Caco-2 (cell line): ENCODE data around the gene BHLHE41. TPM values are rescaled to one million over a fixed set of nuclear protein-coding genes. Genes with fewer than 3 reads are reported as not detected.

Source experiments
- BruUV-seq: library from RNA; stranded (reverse); fragments of 400-500 nt; replicated peaks from 2 replicates; lab custom pipeline; 2021; lab: Mats Ljungman, UMichigan
- CTCF ChIA-PET: fragments of 300-600 bp; sonication (Branson Sonifier 250); formaldehyde crosslinking; loops from one replicate; lab custom pipeline; 2022; ENCODE audit warnings: antibody characterized with exemption; lab: Charles Lee
- POLR2A ChIA-PET: fragments of 300-600 bp; sonication (Branson Sonifier 250); formaldehyde crosslinking; loops from one replicate; lab custom pipeline; 2022; ENCODE audit warnings: antibody characterized with exemption; lab: Charles Lee
- DNase-seq, 2 experiments: peaks; one replicate each; pipeline versions ENCODE4 v3.0.0 to v3.0.0-alpha.2; 2020 to 2022
- H3K27me3 ChIP-seq: replicated peaks from 2 replicates; pipeline ENCODE4 v1.6.0; 2011; ENCODE audit warnings: low read length; ENCODE audit not compliant: control insufficient read depth, insufficient read depth
- H3K36me3 ChIP-seq: 2 replicates; pipeline ENCODE4 v1.5.1; 2011; ENCODE audit warnings: low read length; ENCODE audit not compliant: control insufficient read depth, insufficient read depth
- H3K4me1 ChIP-seq: fragments of 250-450 bp; sonication (Bioruptor Pico); 2 replicates; pipeline ENCODE4 v1.5.1; 2020; ENCODE audit warnings: mild to moderate bottlenecking
- H3K4me3 ChIP-seq: 2 replicates; pipeline ENCODE4 v1.5.1; 2011; ENCODE audit warnings: low read depth, mild to moderate bottlenecking, control low read depth, low read length
- H3K9me3 ChIP-seq: fragments of 250-450 bp; sonication (Bioruptor Pico); 2 replicates; pipeline ENCODE4 v1.5.1; 2020; ENCODE audit warnings: mild to moderate bottlenecking, moderate library complexity
- H3K27ac Mint-ChIP-seq: one replicate; pipeline ENCODE4 v1.8.0; 2022; ENCODE audit warnings: mixed read lengths; ENCODE audit not compliant: unreplicated experiment
- H3K27me3 Mint-ChIP-seq: one replicate; pipeline ENCODE4 v1.8.0; 2022; ENCODE audit warnings: mixed read lengths; ENCODE audit not compliant: insufficient read depth, unreplicated experiment
- H3K36me3 Mint-ChIP-seq: one replicate; pipeline ENCODE4 v1.8.0; 2022; ENCODE audit warnings: mild to moderate bottlenecking, mixed read lengths; ENCODE audit not compliant: insufficient read depth, unreplicated experiment
- H3K4me1 Mint-ChIP-seq: one replicate; pipeline ENCODE4 v1.8.0; 2022; ENCODE audit warnings: low read depth, mixed read lengths; ENCODE audit not compliant: unreplicated experiment
- H3K4me3 Mint-ChIP-seq: one replicate; pipeline ENCODE4 v1.8.0; 2022; ENCODE audit warnings: mild to moderate bottlenecking, moderate library complexity, mixed read lengths; ENCODE audit not compliant: unreplicated experiment
- H3K9me3 Mint-ChIP-seq: one replicate; pipeline ENCODE4 v1.8.0; 2022; ENCODE audit warnings: mixed read lengths; ENCODE audit not compliant: unreplicated experiment
- intact Hi-C: fragments of 100-400 bp; cut with micrococcal nuclease; formaldehyde crosslinking; loops from one replicate; pipeline ENCODE4 v1.10.0; 2022; ENCODE audit not compliant: unreplicated experiment
- total RNA-seq: library from RNA; stranded (reverse); gene quantifications from 2 replicates; pipeline ENCODE4 v1.2.3, GENCODE V29; 2022
- TF ChIP-seq, protein P1 (sequence below), 2 experiments: fragments of 200-600 bp in 1 of 2; IDR thresholded peaks; 1 replicate in 1 of 2; 2 replicates in 1 of 2; pipeline versions ENCODE4 v1.5.1 to v1.8.0; 2011 to 2022; ENCODE audit warnings: antibody characterized with exemption in 1 of 2, control low read depth in 1 of 2, inconsistent platforms in 1 of 2, low read depth in 1 of 2, low read length in 1 of 2, mild to moderate bottlenecking in 1 of 2, moderate library complexity in 1 of 2; ENCODE audit not compliant: insufficient read depth in 1 of 2, severe bottlenecking in 1 of 2, unreplicated experiment in 1 of 2

Gene BHLHE41
- total RNA-seq, 1 experiment from 2014 or later, result 3.2 TPM

DNA sequence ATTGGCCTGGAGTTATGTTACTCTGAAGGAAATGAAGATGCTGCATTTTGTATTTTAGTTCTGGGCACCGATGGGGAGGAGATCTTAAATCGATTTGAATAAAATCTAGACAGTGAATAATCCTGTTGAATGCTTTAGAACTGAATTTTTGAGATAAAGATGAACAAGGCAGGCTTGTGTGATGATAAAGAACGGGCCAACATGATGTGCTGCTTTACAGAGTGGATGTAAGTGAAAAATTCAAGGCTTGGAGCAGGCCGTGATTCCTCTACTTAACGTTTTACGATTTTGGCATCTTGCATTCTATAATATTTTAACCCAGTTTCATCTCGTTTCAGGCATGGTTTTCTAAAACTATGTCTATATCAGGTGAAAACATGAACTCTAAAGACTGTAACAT is 23.5 kb upstream of the BHLHE41 start:
- intact Hi-C loops, result no loop called here

DNA sequence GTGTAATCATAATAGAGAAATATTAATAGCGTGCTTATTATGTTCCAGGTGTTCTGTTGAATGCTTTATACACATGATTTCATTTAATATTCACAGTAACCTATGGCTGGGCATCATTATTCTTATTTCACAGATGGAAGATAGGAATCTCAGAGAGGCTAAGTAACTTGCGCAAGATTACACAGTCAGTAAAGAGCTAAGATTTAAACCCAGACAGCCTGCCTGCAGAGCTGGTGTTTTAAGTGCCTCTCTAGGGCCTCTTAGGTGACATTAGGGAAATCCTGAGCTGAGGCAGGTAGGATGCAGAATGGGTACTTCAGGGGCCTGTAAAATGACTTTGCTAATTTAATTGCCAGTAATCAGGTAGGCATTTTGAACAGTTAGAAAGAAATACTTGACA is 18.5 kb upstream of the BHLHE41 start:
- Mint-ChIP-seq H3K9me3 (no peaks in the 10 kb centered on the region), H3K27ac (no peak overlapping the region), H3K4me3 (no peak overlapping the region), H3K4me1 (no peaks in the 10 kb centered on the region), H3K27me3 (no peaks in the 10 kb centered on the region), H3K36me3 (no peaks in the 10 kb centered on the region)
- CTCF ChIA-PET, result no interaction called here
- Histone ChIP-seq H3K4me1 (no peaks in the 10 kb centered on the region; the same call in 1 of the 2 replicates), H3K4me3 (no peak overlapping the region), H3K27me3 (0 out of 2 replicates have a peak, but pooled peaks cover 2% of the 10 kb centered on the region), H3K9me3 (no peaks in the 10 kb centered on the region), H3K36me3 (no peaks in the 10 kb centered on the region)
- POLR2A ChIA-PET, result no interaction called here
- intact Hi-C loops, result no loop called here
- DNase-seq, result no peak
- TF ChIP-seq, protein P1, sequence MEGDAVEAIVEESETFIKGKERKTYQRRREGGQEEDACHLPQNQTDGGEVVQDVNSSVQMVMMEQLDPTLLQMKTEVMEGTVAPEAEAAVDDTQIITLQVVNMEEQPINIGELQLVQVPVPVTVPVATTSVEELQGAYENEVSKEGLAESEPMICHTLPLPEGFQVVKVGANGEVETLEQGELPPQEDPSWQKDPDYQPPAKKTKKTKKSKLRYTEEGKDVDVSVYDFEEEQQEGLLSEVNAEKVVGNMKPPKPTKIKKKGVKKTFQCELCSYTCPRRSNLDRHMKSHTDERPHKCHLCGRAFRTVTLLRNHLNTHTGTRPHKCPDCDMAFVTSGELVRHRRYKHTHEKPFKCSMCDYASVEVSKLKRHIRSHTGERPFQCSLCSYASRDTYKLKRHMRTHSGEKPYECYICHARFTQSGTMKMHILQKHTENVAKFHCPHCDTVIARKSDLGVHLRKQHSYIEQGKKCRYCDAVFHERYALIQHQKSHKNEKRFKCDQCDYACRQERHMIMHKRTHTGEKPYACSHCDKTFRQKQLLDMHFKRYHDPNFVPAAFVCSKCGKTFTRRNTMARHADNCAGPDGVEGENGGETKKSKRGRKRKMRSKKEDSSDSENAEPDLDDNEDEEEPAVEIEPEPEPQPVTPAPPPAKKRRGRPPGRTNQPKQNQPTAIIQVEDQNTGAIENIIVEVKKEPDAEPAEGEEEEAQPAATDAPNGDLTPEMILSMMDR (IDR thresholded peaks at IDR 0.05; ENCODE audit: insufficient read depth in 1 of 2, low read depth in 1 of 2, low read length in 1 of 2, severe bottlenecking in 1 of 2, unreplicated experiment in 1 of 2), result no peak
- BruUV-seq, result no TSS peak

More for the DNA sequence above, 23.5 kb upstream of the BHLHE41 start:
- Histone ChIP-seq H3K27me3 (no peaks in the 10 kb centered on the region), H3K4me3 (no peak overlapping the region), H3K36me3 (no peaks in the 10 kb centered on the region), H3K9me3 (no peaks in the 10 kb centered on the region), H3K4me1 (peaks cover 8% of the 10 kb centered on the region)
- no TSS peak for BruUV-seq
- no peak for DNase-seq
- ChIA-PET CTCF (no interaction called here), POLR2A (no interaction called here)
- TF ChIP-seq, protein P1 (IDR thresholded peaks at IDR 0.05; ENCODE audit: insufficient read depth in 1 of 2, low read depth in 1 of 2, low read length in 1 of 2, severe bottlenecking in 1 of 2, unreplicated experiment in 1 of 2), result no peak
- Mint-ChIP-seq H3K27me3 (no peaks in the 10 kb centered on the region), H3K27ac (no peak overlapping the region), H3K9me3 (no peaks in the 10 kb centered on the region), H3K4me3 (no peak overlapping the region), H3K36me3 (no peaks in the 10 kb centered on the region), H3K4me1 (peaks cover 7% of the 10 kb centered on the region)

DNA sequence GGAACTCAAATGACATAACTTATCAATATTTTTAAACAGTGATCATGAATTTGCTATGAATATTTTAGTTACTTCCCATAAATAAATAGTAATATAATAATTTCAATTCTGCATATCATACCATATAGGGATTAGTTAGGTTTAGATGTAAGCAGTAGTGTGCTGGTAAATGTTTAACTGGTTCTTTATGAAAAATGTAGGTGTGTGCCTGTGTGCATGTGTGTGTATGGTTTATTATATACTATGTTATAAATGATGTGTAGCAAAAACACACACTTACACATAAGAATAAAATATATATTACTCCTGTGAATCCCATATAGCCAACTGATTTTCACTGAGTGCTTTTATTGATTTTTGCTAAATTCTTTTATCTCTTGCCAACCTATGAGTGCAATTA is 14.0 kb upstream of the BHLHE41 start:
- TF ChIP-seq, protein P1 (IDR thresholded peaks at IDR 0.05; ENCODE audit: insufficient read depth in 1 of 2, low read depth in 1 of 2, low read length in 1 of 2, severe bottlenecking in 1 of 2, unreplicated experiment in 1 of 2), result no peak
- Histone ChIP-seq H3K9me3 (no peaks in the 10 kb centered on the region), H3K27me3 (peaks cover 2% of the 10 kb centered on the region; the same call in 1 of the 2 replicates), H3K36me3 (no peaks in the 10 kb centered on the region), H3K4me3 (no peak overlapping the region), H3K4me1 (no peaks in the 10 kb centered on the region)
- Mint-ChIP-seq H3K27ac (no peak overlapping the region), H3K4me1 (no peaks in the 10 kb centered on the region), H3K9me3 (no peaks in the 10 kb centered on the region), H3K27me3 (peaks cover 7% of the 10 kb centered on the region), H3K4me3 (no peak overlapping the region), H3K36me3 (no peaks in the 10 kb centered on the region)
- no TSS peak for BruUV-seq
- ChIA-PET CTCF (no interaction called here), POLR2A (no interaction called here)
- DNase-seq, result no peak
- intact Hi-C loops, result no loop called here
